HG02884 (cell line): Measurements from ENCODE around the gene SULT2B1.

Source experiments
- ATAC-seq: cut with Tn5 transposase; IDR thresholded peaks from one replicate; pipeline ENCODE4 v1.9.1; 2021; ENCODE audit warnings: mild to moderate bottlenecking, moderate library complexity; ENCODE audit not compliant: unreplicated experiment

The SULT2B1 gene

GRCh38 chr19:48598996-48599700, 47.2 kb downstream of the SULT2B1 start:
- ATAC-seq: no peak

GRCh38 chr19:48600679-48601417, 48.9 kb downstream of the SULT2B1 start:
- ATAC-seq: no peak

DNA sequence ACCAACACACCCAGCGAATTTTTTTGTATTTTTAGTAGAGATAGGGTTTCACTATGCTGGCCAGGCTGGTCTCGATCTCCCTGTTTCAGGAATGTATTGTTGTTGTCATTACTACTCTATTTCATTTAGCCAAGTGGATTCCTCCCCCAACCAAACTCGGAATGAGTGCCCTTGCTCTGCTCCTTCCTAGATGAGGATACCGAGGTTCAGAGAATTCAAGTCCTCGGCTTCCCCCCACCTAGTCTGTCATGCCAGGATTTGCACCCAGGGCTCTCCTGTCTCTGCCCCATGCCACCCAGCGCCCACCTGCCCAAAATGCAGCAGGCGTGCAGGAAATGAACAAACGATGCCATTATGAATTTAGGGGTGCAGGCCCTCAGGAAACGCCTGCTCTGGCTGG, 51.0 kb downstream of the SULT2B1 start:
- no peak for ATAC-seq

DNA sequence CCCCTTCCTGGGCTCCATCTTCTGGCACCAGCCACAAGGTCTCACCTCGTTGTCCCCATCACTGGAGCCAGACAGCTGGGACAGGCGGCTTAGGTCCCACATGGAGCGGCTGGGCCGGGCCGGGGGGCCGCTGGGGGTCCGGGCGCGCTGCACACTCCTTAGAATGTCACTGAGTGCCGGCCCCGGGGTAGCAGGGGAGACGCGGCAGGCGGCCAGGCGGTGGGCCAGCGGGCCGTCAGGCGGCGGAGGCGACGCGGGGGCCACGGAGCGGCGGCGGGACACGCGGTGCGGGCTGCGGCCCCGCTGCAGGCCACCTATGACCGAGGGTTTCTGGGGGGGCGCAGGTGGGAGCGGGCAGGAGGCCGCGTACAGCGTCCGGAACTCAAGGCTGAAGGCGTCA, 51.5 kb downstream of the SULT2B1 start:
- ATAC-seq: no peak

- ATAC-seq: no peak
Observed at GRCh38 chr19:48603850-48604249, 51.9 kb downstream of the SULT2B1 start.

GRCh38 chr19:48606463-48607358, 54.7 kb downstream of the SULT2B1 start, which contains the start of gene SPACA4:
TSS of gene SPACA4 (plus strand) at chr19:48606742. CDS start at chr19:48606979, 237 bp downstream.
- ATAC-seq: no peak

DNA sequence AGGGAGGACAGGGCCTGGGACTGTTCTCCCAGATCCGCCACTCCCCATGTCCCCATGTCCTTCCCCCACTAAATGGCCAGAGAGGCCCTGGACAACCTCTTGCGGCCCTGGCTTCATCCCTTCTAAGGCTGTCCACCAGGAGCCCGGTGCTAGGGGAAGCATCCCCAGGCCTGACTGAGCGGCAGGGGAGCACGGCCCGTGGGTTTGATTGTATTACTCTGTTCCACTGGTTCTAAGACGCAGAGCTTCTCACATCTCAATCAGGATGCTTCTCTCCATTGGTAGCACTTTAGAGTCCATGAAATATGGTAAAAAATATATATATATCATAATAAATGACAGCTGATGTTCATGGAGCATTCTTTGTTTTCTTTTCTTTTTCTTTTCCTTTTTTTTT, 55.4 kb downstream of the SULT2B1 start:
- ATAC-seq: no peak

- no peak for ATAC-seq
Observed at GRCh38 chr19:48608798-48609263, 56.9 kb downstream of the SULT2B1 start.

DNA sequence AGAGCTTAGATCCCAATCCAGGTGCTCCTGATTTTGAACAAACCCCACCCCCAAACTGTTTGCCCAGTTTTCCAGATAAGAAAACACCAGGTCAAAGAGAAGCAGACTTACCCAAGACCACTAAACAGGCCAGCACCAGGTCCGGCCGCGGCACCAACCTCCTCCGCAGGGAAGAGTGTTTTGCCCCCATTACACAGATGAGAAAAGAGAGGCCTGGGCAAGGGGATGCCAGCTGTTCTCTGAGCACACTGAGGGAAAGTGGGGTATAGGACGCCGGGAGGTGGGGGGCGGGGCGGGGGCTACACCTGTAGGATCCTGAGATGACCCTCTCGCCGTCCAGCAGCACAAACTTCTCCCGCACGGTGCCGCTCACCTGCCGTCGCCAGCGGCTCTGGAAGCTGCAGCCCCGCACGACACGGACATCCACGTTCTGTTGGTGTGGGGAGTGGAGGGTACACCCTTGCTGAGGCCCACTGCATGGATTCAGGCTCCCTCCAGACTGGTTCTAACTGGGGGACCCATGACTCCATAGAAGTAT, 57.7 kb downstream of the SULT2B1 start:
- ATAC-seq: no peak

DNA sequence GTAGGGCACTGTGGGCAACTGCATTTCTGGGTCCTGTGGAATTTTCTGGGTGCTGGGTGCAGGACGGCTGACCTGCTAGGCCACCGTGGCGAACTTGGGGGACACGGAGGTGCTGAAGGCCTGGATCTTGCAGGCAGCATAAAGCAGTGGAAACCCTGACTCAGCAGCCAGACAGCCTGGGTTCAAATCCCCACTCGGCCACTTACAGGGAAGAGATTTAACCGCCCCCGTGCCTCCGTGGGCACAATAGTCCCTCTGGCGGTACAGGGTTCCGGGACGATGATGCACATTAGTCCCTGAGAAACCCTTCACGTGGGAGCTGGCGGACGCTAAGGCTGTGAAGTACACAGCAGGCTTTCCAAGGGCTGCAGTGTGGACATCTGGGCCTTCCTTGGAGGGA, 59.9 kb downstream of the SULT2B1 start:
- ATAC-seq: no peak

DNA sequence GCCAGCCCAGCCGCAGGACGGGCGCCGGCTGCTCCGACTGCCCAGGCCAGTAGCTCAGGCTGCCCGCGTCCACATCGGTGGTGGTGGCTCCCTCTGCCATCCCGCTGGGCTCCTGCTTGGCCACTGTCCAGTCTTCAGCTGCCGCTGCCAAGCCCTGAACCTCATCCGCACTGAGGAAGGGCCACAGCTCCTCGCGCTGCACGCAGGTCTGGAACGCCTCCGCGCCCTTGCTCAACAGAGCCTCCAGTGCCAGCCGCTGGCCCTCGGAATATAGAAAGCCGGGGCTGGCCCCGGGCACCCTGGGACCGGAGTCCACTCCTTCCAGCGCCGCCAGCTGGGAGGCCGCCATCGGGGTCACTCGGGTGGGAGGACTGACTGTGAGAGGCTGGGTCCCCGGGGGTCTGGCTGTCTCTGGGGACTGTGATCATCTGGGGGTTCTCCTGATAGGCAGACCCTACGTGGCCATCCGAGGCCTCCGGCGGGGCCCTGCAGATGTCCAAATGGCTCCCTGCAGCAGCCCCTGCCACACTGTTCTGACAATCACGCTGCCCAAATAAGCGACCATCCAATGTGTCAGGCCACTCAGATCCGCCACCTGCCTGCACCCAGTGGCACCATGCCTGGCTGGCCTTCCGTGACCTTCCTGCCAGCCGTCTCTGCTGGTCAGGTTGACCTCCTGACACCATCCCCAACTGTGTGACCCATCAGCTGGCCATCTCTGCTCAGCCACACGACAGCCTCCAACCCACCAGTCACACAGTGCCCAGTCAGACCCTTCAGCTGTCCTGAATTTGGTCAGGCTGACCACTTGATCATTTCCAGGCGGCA, 61.3 kb downstream of the SULT2B1 start:
- ATAC-seq: no peak

- ATAC-seq: no peak
Observed at GRCh38 chr19:48613852-48614435, 62.0 kb downstream of the SULT2B1 start.

DNA sequence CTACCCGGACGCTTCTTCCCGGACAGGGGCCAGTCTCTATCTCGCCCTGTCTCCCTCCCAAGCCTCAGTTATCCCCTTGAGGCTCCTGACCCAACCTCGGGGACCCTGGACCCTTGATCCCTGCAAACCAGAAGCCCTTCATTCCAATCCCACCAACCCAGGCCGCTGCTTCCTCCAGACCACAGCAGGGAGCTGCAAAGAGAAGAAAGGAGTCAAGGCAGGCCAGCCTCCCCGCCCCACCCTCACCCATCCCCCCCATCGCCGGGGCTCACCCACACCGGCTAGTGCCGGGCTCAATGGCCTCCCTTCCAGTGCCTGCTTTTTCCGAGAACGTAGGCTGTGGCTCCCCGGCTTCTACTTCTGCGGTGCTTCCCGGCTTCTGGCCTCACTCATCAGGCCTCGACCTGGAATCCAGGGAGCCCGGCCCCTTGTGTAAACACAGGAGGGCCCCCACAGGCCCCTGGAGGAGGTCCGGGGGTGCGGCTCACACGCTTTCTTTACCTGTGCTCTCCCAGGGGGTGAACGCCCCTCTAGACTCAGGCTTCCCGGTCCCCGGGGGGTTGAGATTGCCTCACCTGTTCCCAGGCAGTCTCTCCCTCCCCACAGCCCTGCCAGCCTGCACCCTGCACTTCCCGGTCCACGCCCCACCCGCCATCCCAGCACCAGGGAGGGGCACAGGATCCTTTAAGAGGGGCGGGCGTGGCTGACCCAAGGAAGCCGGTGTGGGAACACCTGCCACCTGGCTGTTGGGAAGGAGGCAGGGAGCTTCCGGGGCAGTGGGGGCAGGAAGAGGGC, 62.7 kb downstream of the SULT2B1 start, which contains the start of gene FAM83E:
TSS of gene FAM83E (minus strand) at position 641 of the 795 bp plus-strand sequence. CDS start 1,704 bp downstream, outside the sequence.
- ATAC-seq: no peak

- ATAC-seq: no peak
Observed at GRCh38 chr19:48615231-48616040, 63.5 kb downstream of the SULT2B1 start.

DNA sequence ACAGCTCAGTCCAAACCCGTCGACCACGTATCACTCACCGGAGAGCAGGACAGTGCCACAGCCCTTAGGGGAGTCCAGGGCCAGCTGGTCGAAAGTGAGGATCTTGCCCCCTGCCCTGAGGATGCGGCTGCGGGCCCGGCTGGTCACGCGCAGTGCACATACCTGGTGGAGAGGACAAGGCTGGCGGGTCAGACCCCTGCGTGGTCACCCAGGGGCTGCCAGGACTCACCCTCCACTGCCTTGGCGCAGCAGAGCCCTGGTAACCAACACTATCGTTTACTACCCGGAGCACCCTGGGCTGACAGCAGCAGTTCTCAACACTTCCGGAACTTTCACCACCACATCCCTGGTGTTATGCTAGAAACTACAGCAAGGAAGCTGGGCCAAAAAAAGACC, 64.1 kb downstream of the SULT2B1 start:
- no peak for ATAC-seq

GRCh38 chr19:48616491-48617056, 64.6 kb downstream of the SULT2B1 start:
- no peak for ATAC-seq

DNA sequence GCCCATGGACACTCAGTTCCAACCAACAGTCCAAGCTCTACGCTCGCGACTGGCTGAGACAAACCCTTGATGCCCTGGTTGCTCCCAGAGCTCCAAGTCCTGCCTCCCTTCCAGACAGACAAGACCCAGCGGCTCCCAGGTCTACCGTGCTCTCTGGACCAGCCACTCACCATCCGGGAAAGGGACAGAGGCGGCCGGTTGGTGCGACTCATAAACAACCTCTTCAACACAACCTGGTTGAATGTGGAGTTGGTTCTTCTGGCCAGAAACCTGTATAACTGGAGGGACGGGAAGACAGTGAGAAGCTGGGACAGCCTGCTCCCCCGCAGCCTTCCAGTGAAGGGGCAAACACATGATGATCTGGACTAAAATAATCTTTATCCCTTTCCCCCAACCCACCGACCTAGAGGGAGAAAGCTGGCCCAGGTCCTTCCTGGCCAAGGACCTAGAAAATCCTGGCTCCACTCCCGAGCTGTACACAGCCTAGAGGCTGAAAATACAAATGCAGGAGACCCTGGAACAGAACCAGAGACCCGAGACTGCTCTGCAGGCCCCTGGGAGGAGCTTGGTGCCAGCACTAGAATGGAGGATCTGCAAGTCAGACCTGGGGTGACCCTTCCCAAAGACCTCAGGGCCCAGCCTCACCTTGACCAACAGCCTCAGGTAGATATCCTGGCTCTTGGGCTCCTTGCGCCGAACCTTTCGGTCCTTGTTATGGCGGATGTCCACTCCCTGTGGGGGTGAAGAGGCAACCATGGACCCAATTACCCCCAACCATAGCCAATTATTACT, 65.4 kb downstream of the SULT2B1 start:
- no peak for ATAC-seq
